Progenitor cell of endocrine pancreas (in vitro differentiated cells): ENCODE measurements around the gene P2RY11. TPM values are rescaled to one million over a fixed set of nuclear protein-coding genes. Genes with fewer than 3 reads are reported as not detected.

Experiments
- DNase-seq: peaks from one replicate; pipeline ENCODE4 v3.0.0; 2021; ENCODE audit warnings: low spot score; ENCODE audit not compliant: unreplicated experiment
- H3K27ac Mint-ChIP-seq: 2 replicates; pipeline ENCODE4 v1.8.0; 2021; ENCODE audit warnings: mild to moderate bottlenecking, moderate library complexity, mixed read lengths
- H3K27me3 Mint-ChIP-seq: 2 replicates; pipeline ENCODE4 v1.8.0; 2021; ENCODE audit warnings: mixed read lengths
- H3K36me3 Mint-ChIP-seq: 2 replicates; pipeline ENCODE4 v1.8.0; 2022; ENCODE audit warnings: mixed read lengths; ENCODE audit not compliant: insufficient read depth
- H3K4me1 Mint-ChIP-seq: 2 replicates; pipeline ENCODE4 v1.8.0; 2021; ENCODE audit warnings: low read depth, mixed read lengths
- H3K4me3 Mint-ChIP-seq: 2 replicates; pipeline ENCODE4 v1.8.0; 2021; ENCODE audit warnings: low read depth, mild to moderate bottlenecking, moderate library complexity, mixed read lengths
- H3K9me3 Mint-ChIP-seq: 2 replicates; pipeline ENCODE4 v1.8.0; 2021; ENCODE audit warnings: low read depth, mixed read lengths
- total RNA-seq: library from RNA; stranded (reverse); gene quantifications from 2 replicates; pipeline ENCODE4 v1.2.1, GENCODE V29; 2021
- TF ChIP-seq, protein P1 (sequence below): fragments of 200-600 bp; sonication (generic); IDR thresholded peaks from one replicate; pipeline ENCODE4 v1.5.0; 2021; ENCODE audit warnings: antibody characterized with exemption, mild to moderate bottlenecking; ENCODE audit not compliant: unreplicated experiment

P2RY11 gene
- total RNA-seq, 1 donor from 2014 or later, result 23.7 TPM

DNA sequence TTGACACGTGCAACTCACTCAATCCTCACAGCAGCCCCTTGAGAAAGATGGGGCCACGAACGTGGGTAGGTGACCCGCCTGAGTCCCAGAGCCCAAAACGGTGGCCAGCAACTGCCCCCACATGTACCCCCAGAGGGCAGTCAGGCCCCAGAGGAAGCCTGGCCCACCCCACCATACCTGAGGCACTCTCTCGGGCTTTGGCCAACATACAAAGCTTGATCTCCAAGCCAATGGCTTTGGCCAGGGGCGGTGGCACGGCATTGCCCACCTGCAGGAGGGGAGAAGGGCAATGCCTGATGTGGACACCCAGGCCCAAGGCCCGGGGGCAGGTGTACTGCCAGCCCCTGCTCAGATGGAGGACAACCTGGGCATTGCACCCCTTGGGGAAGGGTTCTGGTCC is 22.5 kb downstream of the P2RY11 start:
- Mint-ChIP-seq H3K9me3 (no peaks in the 10 kb centered on the region), H3K36me3 (peaks cover 10% of the 10 kb centered on the region), H3K4me3 (no peak overlapping the region), H3K27ac (no peak overlapping the region), H3K27me3 (no peaks in the 10 kb centered on the region), H3K4me1 (no peaks in the 10 kb centered on the region)
- TF ChIP-seq, protein P1, sequence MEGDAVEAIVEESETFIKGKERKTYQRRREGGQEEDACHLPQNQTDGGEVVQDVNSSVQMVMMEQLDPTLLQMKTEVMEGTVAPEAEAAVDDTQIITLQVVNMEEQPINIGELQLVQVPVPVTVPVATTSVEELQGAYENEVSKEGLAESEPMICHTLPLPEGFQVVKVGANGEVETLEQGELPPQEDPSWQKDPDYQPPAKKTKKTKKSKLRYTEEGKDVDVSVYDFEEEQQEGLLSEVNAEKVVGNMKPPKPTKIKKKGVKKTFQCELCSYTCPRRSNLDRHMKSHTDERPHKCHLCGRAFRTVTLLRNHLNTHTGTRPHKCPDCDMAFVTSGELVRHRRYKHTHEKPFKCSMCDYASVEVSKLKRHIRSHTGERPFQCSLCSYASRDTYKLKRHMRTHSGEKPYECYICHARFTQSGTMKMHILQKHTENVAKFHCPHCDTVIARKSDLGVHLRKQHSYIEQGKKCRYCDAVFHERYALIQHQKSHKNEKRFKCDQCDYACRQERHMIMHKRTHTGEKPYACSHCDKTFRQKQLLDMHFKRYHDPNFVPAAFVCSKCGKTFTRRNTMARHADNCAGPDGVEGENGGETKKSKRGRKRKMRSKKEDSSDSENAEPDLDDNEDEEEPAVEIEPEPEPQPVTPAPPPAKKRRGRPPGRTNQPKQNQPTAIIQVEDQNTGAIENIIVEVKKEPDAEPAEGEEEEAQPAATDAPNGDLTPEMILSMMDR, result no peak
- DNase-seq, result no peak

DNA sequence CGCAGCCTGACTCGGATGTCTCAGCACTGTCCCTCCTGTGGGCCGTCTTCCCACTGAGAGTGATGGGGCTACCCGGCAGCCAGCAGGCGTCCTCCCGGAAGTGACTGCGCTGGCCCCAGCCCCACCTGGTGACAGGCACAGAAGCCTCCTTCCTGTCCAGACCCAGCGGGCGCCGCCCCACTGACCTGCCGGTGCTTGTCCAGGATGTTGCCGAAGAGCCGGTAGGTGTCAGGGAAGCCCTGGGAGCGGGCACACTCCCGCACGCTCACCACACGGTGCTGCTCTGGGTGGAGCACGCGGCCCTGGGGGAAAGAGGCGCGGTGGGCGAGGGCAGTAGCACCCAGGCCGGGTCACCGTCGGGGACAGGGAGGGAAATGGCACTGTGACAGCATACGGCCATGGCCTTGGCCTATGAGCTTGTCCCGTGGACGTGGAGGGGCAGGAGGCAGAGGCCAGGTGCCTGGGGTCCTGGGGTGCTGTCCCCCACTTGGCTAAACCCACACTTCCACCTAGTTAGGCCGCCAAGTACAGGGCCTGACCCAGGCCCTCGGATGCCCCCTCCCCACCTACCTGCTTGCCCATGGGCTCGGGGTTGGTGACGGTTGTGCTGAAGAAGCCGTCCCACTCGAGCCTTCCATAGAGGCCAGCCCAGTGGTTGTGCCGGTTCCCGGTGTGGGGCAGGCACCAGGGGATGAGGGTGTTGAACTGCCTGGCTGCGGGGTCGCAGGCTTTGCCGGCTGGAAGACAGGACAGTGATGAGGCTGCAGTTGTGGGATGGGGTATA is 24.2 kb downstream of the P2RY11 start:
- TF ChIP-seq, protein P1, result no peak
- no peak for DNase-seq

DNA sequence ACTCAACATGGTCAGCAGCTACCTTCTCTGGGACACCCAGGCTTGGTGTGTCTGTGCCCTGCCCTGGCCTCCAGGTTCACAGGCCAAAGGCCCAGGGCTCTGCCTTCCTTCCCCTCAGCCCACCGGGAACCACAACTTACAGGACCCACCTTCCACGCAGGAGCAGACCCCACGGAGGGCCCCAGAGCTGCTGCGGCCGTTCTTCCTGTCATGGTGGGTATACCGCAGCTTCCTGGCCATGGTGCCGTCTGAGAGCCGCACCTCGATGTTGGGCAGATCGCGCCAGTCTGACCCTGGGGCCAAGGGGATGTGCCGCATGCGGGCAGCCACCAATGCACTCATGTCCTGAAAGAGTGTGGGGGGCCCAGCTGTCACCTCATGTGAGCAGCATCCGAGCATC is 25.4 kb downstream of the P2RY11 start:
- H3K36me3 Mint-ChIP-seq, result peaks cover 10% of the 10 kb centered on the region
- no peaks in the 10 kb centered on the region for H3K9me3 Mint-ChIP-seq
- no peak overlapping the region for H3K4me3 Mint-ChIP-seq
- H3K27ac Mint-ChIP-seq, result no peak overlapping the region
- DNase-seq, result no peak
- TF ChIP-seq, protein P1, result no peak
- no peaks in the 10 kb centered on the region for H3K27me3 Mint-ChIP-seq
- no peaks in the 10 kb centered on the region for H3K4me1 Mint-ChIP-seq

More for the DNA sequence above, 24.2 kb downstream of the P2RY11 start:
- no peaks in the 10 kb centered on the region for H3K4me1 Mint-ChIP-seq
- H3K4me3 Mint-ChIP-seq, result no peak overlapping the region
- H3K27ac Mint-ChIP-seq, result no peak overlapping the region
- H3K36me3 Mint-ChIP-seq, result peaks cover 9% of the 10 kb centered on the region
- no peaks in the 10 kb centered on the region for H3K9me3 Mint-ChIP-seq
- no peaks in the 10 kb centered on the region for H3K27me3 Mint-ChIP-seq

DNA sequence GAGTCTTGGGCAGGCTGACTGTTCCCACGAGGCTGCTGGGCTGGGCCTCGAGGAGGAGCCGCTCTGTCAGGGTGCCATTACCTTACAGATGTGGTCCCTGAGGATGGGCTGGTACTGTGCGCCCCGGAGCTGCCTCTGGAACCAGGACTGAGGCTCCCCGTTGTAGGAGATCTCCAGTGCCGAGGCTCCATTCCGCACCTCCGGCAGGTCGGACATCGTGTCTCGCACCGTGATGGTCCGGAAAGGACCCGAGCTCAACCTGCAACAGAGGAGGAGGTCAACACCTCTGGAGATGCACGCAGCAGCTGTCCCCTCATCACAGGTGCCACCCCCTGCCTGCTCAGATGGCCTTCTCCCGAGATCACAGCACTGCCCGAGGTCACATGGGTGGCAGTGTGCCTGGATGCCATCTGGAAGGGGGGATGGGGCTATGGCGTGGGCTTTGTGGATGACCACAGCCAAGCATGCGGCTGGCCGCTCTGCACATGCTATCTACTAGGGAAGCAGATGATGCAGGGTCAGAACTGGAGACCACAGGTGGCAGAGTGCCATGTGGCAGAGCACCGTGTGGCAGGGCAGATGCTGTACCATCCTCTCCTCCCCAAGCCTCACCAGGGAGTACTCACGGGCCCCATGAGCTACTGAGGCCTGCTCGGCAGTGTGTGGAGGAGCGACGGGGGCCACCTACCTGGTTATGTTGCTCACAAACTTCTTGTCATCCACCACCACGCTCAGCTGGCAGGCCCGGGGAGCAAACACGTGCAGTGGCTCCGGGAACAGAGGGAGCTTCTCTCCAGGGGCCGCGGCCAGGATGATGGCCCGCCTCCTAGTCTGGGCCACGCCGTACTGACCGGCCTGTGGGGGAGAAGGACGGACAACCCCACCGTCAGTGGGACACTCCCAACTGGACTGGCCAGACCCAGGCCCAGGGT is 26.5 kb downstream of the P2RY11 start:
- Mint-ChIP-seq H3K9me3 (no peaks in the 10 kb centered on the region), H3K36me3 (peaks cover 10% of the 10 kb centered on the region), H3K27me3 (no peaks in the 10 kb centered on the region), H3K27ac (no peak overlapping the region), H3K4me1 (no peaks in the 10 kb centered on the region), H3K4me3 (no peak overlapping the region)
- no peak for DNase-seq
- TF ChIP-seq, protein P1, result no peak

DNA sequence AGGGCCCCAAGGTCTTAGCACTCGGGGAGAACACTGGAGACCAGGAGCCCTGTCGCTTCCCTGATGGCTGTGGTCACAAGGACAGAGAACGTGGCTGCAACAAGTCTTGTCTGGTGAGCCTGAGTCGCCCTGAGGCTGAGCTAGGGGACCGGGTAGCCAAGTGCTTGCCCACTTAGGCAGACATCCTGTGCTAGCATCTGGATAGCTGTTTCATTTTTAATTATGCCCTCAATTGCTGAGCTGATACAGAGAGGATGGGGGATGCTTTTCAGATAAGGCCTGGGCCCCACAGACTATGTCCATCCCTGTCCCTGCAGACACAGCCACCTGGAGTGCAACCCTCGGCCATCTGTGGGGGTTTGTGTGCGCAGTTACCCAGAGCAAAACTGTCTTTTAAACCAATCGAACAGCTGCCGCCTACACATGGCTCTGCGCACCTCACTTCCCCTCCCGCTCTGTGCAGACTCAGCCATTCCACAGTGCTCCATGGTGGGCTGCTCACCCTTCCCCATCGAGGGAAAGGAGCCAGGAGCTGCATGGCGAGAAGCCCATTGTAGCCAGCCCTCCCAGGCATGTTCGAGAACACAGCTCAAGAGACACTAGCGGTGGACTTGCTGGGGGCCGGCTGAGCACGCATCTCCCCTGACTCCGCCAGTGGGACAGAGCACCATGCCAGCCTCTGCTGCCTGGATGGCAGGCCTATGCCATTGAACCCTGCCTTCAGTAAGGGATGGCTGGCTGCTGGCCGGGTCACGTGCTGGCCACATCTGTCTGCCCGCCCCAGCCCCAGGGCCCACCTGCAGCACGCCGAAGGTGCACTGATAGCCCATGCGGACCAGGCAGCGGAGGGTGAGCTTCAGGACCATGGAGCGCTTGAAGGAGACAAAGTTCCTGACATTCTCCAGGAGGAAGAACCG is 27.6 kb downstream of the P2RY11 start:
- Mint-ChIP-seq H3K4me3 (no peak overlapping the region), H3K4me1 (no peaks in the 10 kb centered on the region), H3K27ac (no peak overlapping the region), H3K9me3 (no peaks in the 10 kb centered on the region), H3K36me3 (peaks cover 8% of the 10 kb centered on the region), H3K27me3 (no peaks in the 10 kb centered on the region)
- no peak for DNase-seq
- TF ChIP-seq, protein P1, result no peak
